Upper lobe of left lung (tissue), 6 donors: ENCODE results near the gene UBE3D. TPM values are rescaled to one million over a fixed set of nuclear protein-coding genes. Genes with fewer than 3 reads are reported as not detected.

Source experiments
- ATAC-seq, 2 donors: fragments of 200-7000 bp; cut with Tn5 transposase; one replicate each; pipeline ENCODE4 v1.9.1; 2022; ENCODE audit warnings: mild to moderate bottlenecking in 2 of 2, moderate library complexity in 2 of 2; ENCODE audit not compliant: low FRiP score in 2 of 2
- DNase-seq, 2 donors: peaks; one replicate each; pipeline ENCODE4 v3.0.0-alpha.2; 2019 to 2020
- H3K27ac ChIP-seq, 4 donors: fragments of 200-600 bp; sonication (generic); one replicate each; pipeline ENCODE4 v1.5.1; 2016 to 2019
- H3K27me3 ChIP-seq, 4 donors: fragments of 200-600 bp; sonication (generic); one replicate each; pipeline ENCODE4 v1.5.1; 2017 to 2019
- H3K36me3 ChIP-seq, 4 donors: fragments of 200-600 bp; sonication (generic); one replicate each; pipeline ENCODE4 v1.5.1; 2016 to 2019
- H3K4me1 ChIP-seq, 4 donors: fragments of 200-600 bp; sonication (generic); one replicate each; pipeline ENCODE4 v1.5.1; 2018 to 2019
- H3K4me3 ChIP-seq, 4 donors: fragments of 200-600 bp; sonication (generic); one replicate each; pipeline ENCODE4 v1.5.1; 2017 to 2019; ENCODE audit warnings: mild to moderate bottlenecking in 2 of 4, moderate library complexity in 1 of 4
- H3K9me3 ChIP-seq, 4 donors: fragments of 200-600 bp; sonication (generic); one replicate each; pipeline ENCODE4 v1.5.1; 2018 to 2019
- CTCF ChIP-seq, 6 experiments: fragments of 450-650 bp in 4 of 6; fragments of 200-600 bp in 2 of 6; sonication (generic) in 2 of 6; IDR thresholded peaks; one replicate each; pipeline ENCODE4 v1.5.1; 2016 to 2019; ENCODE audit warnings: antibody characterized with exemption in 6 of 6
- EP300 ChIP-seq, 4 donors: sonication (generic); formaldehyde crosslinking; IDR thresholded peaks; one replicate each; pipeline ENCODE4 v1.5.1; 2017; ENCODE audit warnings: antibody characterized with exemption in 4 of 4, control low read depth in 2 of 4
- POLR2A ChIP-seq, 4 donors: fragments of 450-650 bp; IDR thresholded peaks; one replicate each; pipeline ENCODE4 v1.5.1; 2016 to 2017; ENCODE audit warnings: antibody characterized with exemption in 4 of 4, mild to moderate bottlenecking in 2 of 4
- POLR2AphosphoS5 ChIP-seq, 2 donors: sonication (generic); formaldehyde crosslinking; IDR thresholded peaks; one replicate each; pipeline ENCODE4 v1.5.1; 2017; ENCODE audit warnings: antibody characterized with exemption in 2 of 2
- WGBS, 2 donors: methylation state at CpG; one replicate each; pipeline ENCODE4 v1.1.5; 2017 to 2018; 5-methylcytosine and 5-hydroxymethylcytosine counted together
- total RNA-seq, 6 donors: library from RNA; depleted of rRNA in 4 of 6; stranded (reverse); fragments of >200 nt in 4 of 6; gene quantifications; one replicate each; pipeline versions ENCODE4 v1.1.0 to v1.2.1, GENCODE V29; 2016 to 2021
- donor health status: DM: no; HTN: no; CAD: no; lungs with moderate emphysema.
- donor health status: DM: no; HTN: yes; CAD: no; lungs with severe emphysema.

Gene UBE3D
- total RNA-seq, 6 donors from 2014 or later: 4.0 to 20.7 (median 8.7) TPM

- Histone ChIP-seq H3K27ac (no peak overlapping the region), H3K27me3 (no peaks in the 10 kb centered on the region), H3K4me3 (no peak overlapping the region), H3K36me3 (no peaks in the 10 kb centered on the region), H3K9me3 (no peaks in the 10 kb centered on the region), H3K4me1 (peaks cover 0 to 3% (median 0%) of the 10 kb centered on the region in 4 donors)
- no peak for ATAC-seq
- TF ChIP-seq EP300 (IDR thresholded peaks at IDR 0.05) (no peak), CTCF (IDR thresholded peaks at IDR 0.05) (no peak), POLR2A (IDR thresholded peaks at IDR 0.05) (no peak), POLR2AphosphoS5 (IDR thresholded peaks at IDR 0.05) (no peak)
- DNase-seq: no peak
- 67 to 69% methylated on average over 9 of the region's 9 CpGs for WGBS, 2 donors
Observed at GRCh38 chr6:82957171-82957867, 108.3 kb downstream of the UBE3D start.

- TF ChIP-seq POLR2AphosphoS5 (IDR thresholded peaks at IDR 0.05) (no peak), CTCF (IDR thresholded peaks at IDR 0.05) (no peak), EP300 (IDR thresholded peaks at IDR 0.05) (no peak), POLR2A (IDR thresholded peaks at IDR 0.05) (no peak)
Observed at GRCh38 chr6:82955841-82956240, 109.8 kb downstream of the UBE3D start.

GRCh38 chr6:82954937-82955577 is 110.6 kb downstream of the UBE3D start:
- 82 to 95% methylated on average over 4 of the region's 4 CpGs for WGBS, 2 donors
- no peak overlapping the region for H3K4me3 ChIP-seq
- no peak for DNase-seq
- peaks cover 0 to 3% (median 0%) of the 10 kb centered on the region in 4 donors for H3K4me1 ChIP-seq
- no peak for TF ChIP-seq POLR2AphosphoS5 (IDR thresholded peaks at IDR 0.05)
- no peak for TF ChIP-seq EP300 (IDR thresholded peaks at IDR 0.05)
- no peak for TF ChIP-seq POLR2A (IDR thresholded peaks at IDR 0.05)
- no peak for TF ChIP-seq CTCF (IDR thresholded peaks at IDR 0.05)
- H3K27ac ChIP-seq: no peak overlapping the region
- no peaks in the 10 kb centered on the region for H3K36me3 ChIP-seq
- no peaks in the 10 kb centered on the region for H3K27me3 ChIP-seq
- no peak for ATAC-seq
- no peaks in the 10 kb centered on the region for H3K9me3 ChIP-seq

More at GRCh38 chr6:82955841-82956240, 109.8 kb downstream of the UBE3D start:
- Histone ChIP-seq H3K27ac (no peak overlapping the region), H3K27me3 (no peaks in the 10 kb centered on the region), H3K36me3 (no peaks in the 10 kb centered on the region), H3K4me3 (no peak overlapping the region), H3K9me3 (no peaks in the 10 kb centered on the region), H3K4me1 (peaks cover 0 to 3% (median 0%) of the 10 kb centered on the region in 4 donors)
- ATAC-seq (no peak), DNase-seq (no peak)
- WGBS, 2 donors: 77 to 82% methylated on average over 1 of the region's 1 CpG

- Histone ChIP-seq H3K36me3 (no peaks in the 10 kb centered on the region), H3K27ac (no peak overlapping the region), H3K4me3 (no peak overlapping the region), H3K9me3 (no peaks in the 10 kb centered on the region), H3K27me3 (no peaks in the 10 kb centered on the region), H3K4me1 (peaks cover 0 to 3% (median 0%) of the 10 kb centered on the region in 4 donors)
- ATAC-seq: no peak
- no peak for TF ChIP-seq EP300 (IDR thresholded peaks at IDR 0.05)
- TF ChIP-seq POLR2AphosphoS5 (IDR thresholded peaks at IDR 0.05): no peak
- no peak for TF ChIP-seq POLR2A (IDR thresholded peaks at IDR 0.05)
- TF ChIP-seq CTCF (IDR thresholded peaks at IDR 0.05): no peak
- DNase-seq: no peak
- WGBS, 2 donors: 85 to 95% methylated on average over 2 of the region's 2 CpGs
Observed at GRCh38 chr6:82954356-82954755, 111.3 kb downstream of the UBE3D start.
